Hematopoietic multipotent progenitor cell treated with erythropoietin and hydrocortisone succinate and interleukin-3 and kit ligand, for 15 days (in vitro differentiated cells): ENCODE measurements around the gene DNPH1.

Experiments
- DNase-seq: peaks from one replicate; pipeline ENCODE4 v3.0.0-alpha.2; 2015; ENCODE audit warnings: low spot score

DNPH1 gene

GRCh38 chr6:43181621-43181941 lies 47.7 kb downstream of the DNPH1 start:
- DNase-seq: no peak

- no peak for DNase-seq
Observed at GRCh38 chr6:43180985-43181384, 48.3 kb downstream of the DNPH1 start.

- no peak for DNase-seq
Observed at GRCh38 chr6:43180058-43180457, 49.2 kb downstream of the DNPH1 start.

- no peak for DNase-seq
Observed at GRCh38 chr6:43178951-43179830, 50.1 kb downstream of the DNPH1 start.

GRCh38 chr6:43178150-43178549 lies 51.1 kb downstream of the DNPH1 start:
- no peak for DNase-seq

- DNase-seq: no peak
Observed at GRCh38 chr6:43176423-43176786, 52.9 kb downstream of the DNPH1 start.

GRCh38 chr6:43175676-43176422 lies 53.4 kb downstream of the DNPH1 start:
- no peak for DNase-seq
